Muscle layer of duodenum (tissue), 2 donors: ENCODE measurements around the gene CD70.
"Not testable (repeated sequence)": the region's sequence is repeated elsewhere in the genome, so short reads cannot be mapped to it uniquely, and the experiment has no call there.

Source experiments
- H3K27ac ChIP-seq: one replicate; pipeline ENCODE4 v1.7.0; 2013; ENCODE audit warnings: mild to moderate bottlenecking, low read length
- H3K27me3 ChIP-seq: one replicate; pipeline ENCODE4 v1.7.0; 2013; ENCODE audit warnings: low read depth, mild to moderate bottlenecking, control low read depth, low read length
- H3K36me3 ChIP-seq, 2 donors: one replicate each; pipeline ENCODE4 v1.7.0; 2013; ENCODE audit warnings: low read length in 2 of 2, control low read depth in 1 of 2, mild to moderate bottlenecking in 1 of 2; ENCODE audit not compliant: insufficient read depth in 2 of 2, control insufficient read depth in 1 of 2
- H3K4me1 ChIP-seq, 2 donors: one replicate each; pipeline ENCODE4 v1.7.0; 2013; ENCODE audit warnings: low read length in 2 of 2, mild to moderate bottlenecking in 2 of 2, control low read depth in 1 of 2, moderate library complexity in 1 of 2; ENCODE audit not compliant: insufficient read depth in 2 of 2, control insufficient read depth in 1 of 2
- H3K4me3 ChIP-seq, 2 donors: one replicate each; pipeline ENCODE4 v1.7.0; 2013; ENCODE audit warnings: low read length in 2 of 2, low read depth in 1 of 2, mild to moderate bottlenecking in 1 of 2
- H3K9me3 ChIP-seq, 2 donors: one replicate each; pipeline ENCODE4 v1.7.0; 2013; ENCODE audit warnings: low read length in 2 of 2, control low read depth in 1 of 2, mild to moderate bottlenecking in 1 of 2; ENCODE audit not compliant: control insufficient read depth in 1 of 2
- donor health status: healthy.

Gene CD70

GRCh38 chr19:6590827-6591319 lies at the start of gene CD70:
Gene CD70, minus strand, starts transcription at chr19:6591150. Its CDS starts 148 bp downstream, at chr19:6591002.
- H3K9me3 ChIP-seq: peaks cover 0 to 2% of the 10 kb centered on the region in 2 donors
- peak within 1 kb of the TSS in 1 of 2 donors; percentile 28 for H3K4me3 ChIP-seq
- H3K4me1 ChIP-seq: peaks cover 0 to 23% of the 10 kb centered on the region in 2 donors
- H3K27me3 ChIP-seq: peaks cover 48% of the 10 kb centered on the region
- no peaks in the 10 kb centered on the region for H3K36me3 ChIP-seq
- H3K27ac ChIP-seq: no peak within 1 kb of the TSS

- not testable (repeated sequence) for H3K27me3 ChIP-seq, H3K27ac ChIP-seq, H3K4me3 ChIP-seq, H3K36me3 ChIP-seq, H3K4me1 ChIP-seq, H3K9me3 ChIP-seq
Measured at GRCh38 chr19:6640333-6640732, 49.4 kb upstream of the CD70 start.

- no peaks in the 10 kb centered on the region for H3K36me3 ChIP-seq
- no peaks in the 10 kb centered on the region for H3K4me1 ChIP-seq
- no peak overlapping the region for H3K27ac ChIP-seq
Measured at GRCh38 chr19:6639439-6639838, 48.5 kb upstream of the CD70 start.

GRCh38 chr19:6633456-6633813 lies 42.5 kb upstream of the CD70 start:
- not testable (repeated sequence) for H3K4me1 ChIP-seq, H3K9me3 ChIP-seq, H3K27ac ChIP-seq, H3K4me3 ChIP-seq, H3K36me3 ChIP-seq, H3K27me3 ChIP-seq

More at GRCh38 chr19:6639439-6639838, 48.5 kb upstream of the CD70 start:
- H3K27me3 ChIP-seq: no peaks in the 10 kb centered on the region
- H3K9me3 ChIP-seq: no peaks in the 10 kb centered on the region
- H3K4me3 ChIP-seq: no peak overlapping the region

GRCh38 chr19:6632747-6633455 lies 42.0 kb upstream of the CD70 start:
- H3K27ac ChIP-seq: not testable (repeated sequence)

GRCh38 chr19:6632002-6632621 lies 41.2 kb upstream of the CD70 start:
- Histone ChIP-seq H3K4me3 (no peak overlapping the region), H3K27ac (no peak overlapping the region)

More at GRCh38 chr19:6632747-6633455, 42.0 kb upstream of the CD70 start:
- H3K4me1 ChIP-seq, H3K9me3 ChIP-seq, H3K36me3 ChIP-seq, H3K4me3 ChIP-seq, H3K27me3 ChIP-seq: not testable (repeated sequence)

GRCh38 chr19:6626764-6627163 lies 35.8 kb upstream of the CD70 start:
- no peak overlapping the region for H3K4me3 ChIP-seq

More at GRCh38 chr19:6632002-6632621, 41.2 kb upstream of the CD70 start:
- H3K9me3 ChIP-seq: no peaks in the 10 kb centered on the region
- no peaks in the 10 kb centered on the region for H3K4me1 ChIP-seq
- no peaks in the 10 kb centered on the region for H3K36me3 ChIP-seq
- no peaks in the 10 kb centered on the region for H3K27me3 ChIP-seq

GRCh38 chr19:6617374-6617773 lies 26.4 kb upstream of the CD70 start:
- H3K9me3 ChIP-seq: peaks cover 0 to 3% of the 10 kb centered on the region in 2 donors
- H3K36me3 ChIP-seq: no peaks in the 10 kb centered on the region
- H3K27me3 ChIP-seq: no peaks in the 10 kb centered on the region
- H3K4me1 ChIP-seq: no peaks in the 10 kb centered on the region
- no peak overlapping the region for H3K27ac ChIP-seq
- H3K4me3 ChIP-seq: no peak overlapping the region

More at GRCh38 chr19:6626764-6627163, 35.8 kb upstream of the CD70 start:
- H3K27ac ChIP-seq: no peak overlapping the region
- H3K4me1 ChIP-seq: no peaks in the 10 kb centered on the region
- H3K36me3 ChIP-seq: no peaks in the 10 kb centered on the region
- peaks cover 0 to 3% of the 10 kb centered on the region in 2 donors for H3K9me3 ChIP-seq
- H3K27me3 ChIP-seq: no peaks in the 10 kb centered on the region

- no peak overlapping the region for H3K27ac ChIP-seq
- H3K4me3 ChIP-seq: no peak overlapping the region
- peaks cover 0 to 3% of the 10 kb centered on the region in 2 donors for H3K9me3 ChIP-seq
- H3K4me1 ChIP-seq: no peaks in the 10 kb centered on the region
- no peaks in the 10 kb centered on the region for H3K36me3 ChIP-seq
- H3K27me3 ChIP-seq: no peaks in the 10 kb centered on the region
Measured at GRCh38 chr19:6616011-6616410, 25.1 kb upstream of the CD70 start.

- no peak overlapping the region for H3K4me3 ChIP-seq
- no peaks in the 10 kb centered on the region for H3K4me1 ChIP-seq
- H3K9me3 ChIP-seq: peaks cover 0 to 3% of the 10 kb centered on the region in 2 donors
- no peaks in the 10 kb centered on the region for H3K27me3 ChIP-seq
- no peaks in the 10 kb centered on the region for H3K36me3 ChIP-seq
- H3K27ac ChIP-seq: no peak overlapping the region
Measured at GRCh38 chr19:6613711-6614110, 22.8 kb upstream of the CD70 start.

- Histone ChIP-seq H3K27ac (no peak overlapping the region), H3K9me3 (no peaks in the 10 kb centered on the region), H3K27me3 (no peaks in the 10 kb centered on the region)
Measured at GRCh38 chr19:6610934-6611852, 20.2 kb upstream of the CD70 start.

More at GRCh38 chr19:6610934-6611852, 20.2 kb upstream of the CD70 start:
- Histone ChIP-seq H3K4me3 (no peak overlapping the region), H3K4me1 (no peaks in the 10 kb centered on the region), H3K36me3 (no peaks in the 10 kb centered on the region)
